Tibial nerve (tissue), 4 donors: ENCODE results near the gene ANGPTL4.
"Not testable (repeated sequence)": the region's sequence is repeated elsewhere in the genome, so short reads cannot be mapped to it uniquely, and the experiment has no call there.

Source experiments
- EP300 ChIP-seq, 2 donors: sonication (generic); formaldehyde crosslinking; IDR thresholded peaks; one replicate each; pipeline ENCODE4 v1.6.1; 2017; ENCODE audit warnings: antibody characterized with exemption in 2 of 2, mild to moderate bottlenecking in 1 of 2
- POLR2A ChIP-seq, 2 donors: fragments of 450-650 bp; IDR thresholded peaks; one replicate each; pipeline ENCODE4 v1.6.1; 2017; ENCODE audit warnings: antibody characterized with exemption in 2 of 2, mild to moderate bottlenecking in 2 of 2, moderate library complexity in 2 of 2
- TF ChIP-seq, protein P1 (sequence below), 5 experiments: fragments of 200-600 bp in 3 of 5; fragments of 450-650 bp in 2 of 5; sonication (generic) in 3 of 5; IDR thresholded peaks; one replicate each; pipeline ENCODE4 v1.5.1; 2016 to 2019; ENCODE audit warnings: antibody characterized with exemption in 5 of 5, mild to moderate bottlenecking in 3 of 5, moderate library complexity in 2 of 5

- TF ChIP-seq, protein P1, sequence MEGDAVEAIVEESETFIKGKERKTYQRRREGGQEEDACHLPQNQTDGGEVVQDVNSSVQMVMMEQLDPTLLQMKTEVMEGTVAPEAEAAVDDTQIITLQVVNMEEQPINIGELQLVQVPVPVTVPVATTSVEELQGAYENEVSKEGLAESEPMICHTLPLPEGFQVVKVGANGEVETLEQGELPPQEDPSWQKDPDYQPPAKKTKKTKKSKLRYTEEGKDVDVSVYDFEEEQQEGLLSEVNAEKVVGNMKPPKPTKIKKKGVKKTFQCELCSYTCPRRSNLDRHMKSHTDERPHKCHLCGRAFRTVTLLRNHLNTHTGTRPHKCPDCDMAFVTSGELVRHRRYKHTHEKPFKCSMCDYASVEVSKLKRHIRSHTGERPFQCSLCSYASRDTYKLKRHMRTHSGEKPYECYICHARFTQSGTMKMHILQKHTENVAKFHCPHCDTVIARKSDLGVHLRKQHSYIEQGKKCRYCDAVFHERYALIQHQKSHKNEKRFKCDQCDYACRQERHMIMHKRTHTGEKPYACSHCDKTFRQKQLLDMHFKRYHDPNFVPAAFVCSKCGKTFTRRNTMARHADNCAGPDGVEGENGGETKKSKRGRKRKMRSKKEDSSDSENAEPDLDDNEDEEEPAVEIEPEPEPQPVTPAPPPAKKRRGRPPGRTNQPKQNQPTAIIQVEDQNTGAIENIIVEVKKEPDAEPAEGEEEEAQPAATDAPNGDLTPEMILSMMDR (IDR thresholded peaks at IDR 0.05): not testable (repeated sequence)
- TF ChIP-seq POLR2A, EP300 (IDR thresholded peaks at IDR 0.05): not testable (repeated sequence)
Observed at GRCh38 chr19:8384569-8384968, 20.6 kb downstream of the ANGPTL4 start.
